Bronchial epithelial cell (primary cell): ENCODE results near the gene ROBO3. TPM values are rescaled to one million over a fixed set of nuclear protein-coding genes. Genes with fewer than 3 reads are reported as not detected.

ENCODE experiments used
- DNase-seq: peaks from one replicate; pipeline ENCODE4 v3.0.0-alpha.2; 2010; ENCODE audit warnings: low read depth
- FAIRE-seq: peaks from 2 replicates; lab custom pipeline; 2011; peaks lifted over from hg19 to GRCh38; lab: Jason Lieb, UNC
- H3K27me3 ChIP-seq: 2 replicates; pipeline ENCODE4 v1.5.1; 2011; ENCODE audit warnings: low read length; ENCODE audit not compliant: control insufficient read depth, insufficient read depth
- H3K36me3 ChIP-seq: 2 replicates; pipeline ENCODE4 v1.5.1; 2011; ENCODE audit warnings: low read length; ENCODE audit not compliant: control insufficient read depth, insufficient read depth
- H3K4me3 ChIP-seq: 2 replicates; pipeline ENCODE4 v1.5.1; 2011; ENCODE audit warnings: mild to moderate bottlenecking, low read depth, low read length, control low read depth
- total RNA-seq: library from RNA; depleted of rRNA; stranded (reverse); fragments of >200 nt; gene quantifications from 2 replicates; pipeline ENCODE4 v1.2.1, GENCODE V29; 2014
- TF ChIP-seq, protein P1 (sequence below): IDR thresholded peaks from 2 replicates; pipeline ENCODE4 v1.5.1; 2011; ENCODE audit warnings: mild to moderate bottlenecking, moderate library complexity, low read length, control low read depth, inconsistent platforms; ENCODE audit not compliant: insufficient read depth, severe bottlenecking

The ROBO3 gene
- total RNA-seq, 1 donor from 2014 or later, result 29.5 TPM

GRCh38 chr11:124893781-124894401, 28.7 kb downstream of the ROBO3 start:
- DNase-seq, result no peak
- Histone ChIP-seq H3K36me3 (no peaks in the 10 kb centered on the region), H3K27me3 (no peaks in the 10 kb centered on the region), H3K4me3 (no peak overlapping the region)
- FAIRE-seq, result no peak
- TF ChIP-seq, protein P1, sequence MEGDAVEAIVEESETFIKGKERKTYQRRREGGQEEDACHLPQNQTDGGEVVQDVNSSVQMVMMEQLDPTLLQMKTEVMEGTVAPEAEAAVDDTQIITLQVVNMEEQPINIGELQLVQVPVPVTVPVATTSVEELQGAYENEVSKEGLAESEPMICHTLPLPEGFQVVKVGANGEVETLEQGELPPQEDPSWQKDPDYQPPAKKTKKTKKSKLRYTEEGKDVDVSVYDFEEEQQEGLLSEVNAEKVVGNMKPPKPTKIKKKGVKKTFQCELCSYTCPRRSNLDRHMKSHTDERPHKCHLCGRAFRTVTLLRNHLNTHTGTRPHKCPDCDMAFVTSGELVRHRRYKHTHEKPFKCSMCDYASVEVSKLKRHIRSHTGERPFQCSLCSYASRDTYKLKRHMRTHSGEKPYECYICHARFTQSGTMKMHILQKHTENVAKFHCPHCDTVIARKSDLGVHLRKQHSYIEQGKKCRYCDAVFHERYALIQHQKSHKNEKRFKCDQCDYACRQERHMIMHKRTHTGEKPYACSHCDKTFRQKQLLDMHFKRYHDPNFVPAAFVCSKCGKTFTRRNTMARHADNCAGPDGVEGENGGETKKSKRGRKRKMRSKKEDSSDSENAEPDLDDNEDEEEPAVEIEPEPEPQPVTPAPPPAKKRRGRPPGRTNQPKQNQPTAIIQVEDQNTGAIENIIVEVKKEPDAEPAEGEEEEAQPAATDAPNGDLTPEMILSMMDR, result no peak

GRCh38 chr11:124894606-124895430, 29.6 kb downstream of the ROBO3 start:
- DNase-seq, result no peak
- TF ChIP-seq, protein P1, result no peak
- H3K27me3 ChIP-seq, result no peaks in the 10 kb centered on the region
- FAIRE-seq, result no peak
- no peaks in the 10 kb centered on the region for H3K36me3 ChIP-seq
- no peak overlapping the region for H3K4me3 ChIP-seq

- no peak for FAIRE-seq
These were observed 30.3 kb downstream of the ROBO3 start for GRCh38 chr11:124895471-124895971.

GRCh38 chr11:124896071-124896750, 31.0 kb downstream of the ROBO3 start:
- H3K27me3 ChIP-seq, result no peaks in the 10 kb centered on the region
- H3K36me3 ChIP-seq, result no peaks in the 10 kb centered on the region
- no peak overlapping the region for H3K4me3 ChIP-seq
- DNase-seq, result no peak
- TF ChIP-seq, protein P1, result no peak
- no peak for FAIRE-seq

More at GRCh38 chr11:124895471-124895971, 30.3 kb downstream of the ROBO3 start:
- DNase-seq, result no peak
- TF ChIP-seq, protein P1, result no peak
- no peaks in the 10 kb centered on the region for H3K27me3 ChIP-seq
- H3K4me3 ChIP-seq, result no peak overlapping the region
- no peaks in the 10 kb centered on the region for H3K36me3 ChIP-seq

GRCh38 chr11:124896821-124897391, 31.7 kb downstream of the ROBO3 start:
- TF ChIP-seq, protein P1, result no peak
- Histone ChIP-seq H3K4me3 (no peak overlapping the region), H3K27me3 (no peaks in the 10 kb centered on the region), H3K36me3 (no peaks in the 10 kb centered on the region)
- FAIRE-seq, result no peak
- no peak for DNase-seq
